Right atrium auricular region (tissue), 2 donors: ENCODE results near the gene MYMX. TPM values are rescaled to one million over a fixed set of nuclear protein-coding genes. Genes with fewer than 3 reads are reported as not detected.

Experiments used
- DNase-seq: peaks from one replicate; pipeline ENCODE4 v3.0.0-alpha.2; 2019; ENCODE audit warnings: low spot score
- H3K27ac ChIP-seq, 2 donors: fragments of 200-600 bp; sonication (generic); 1 replicate in 1 of 2; 2 replicates in 1 of 2; pipeline ENCODE4 v1.5.1; 2016 to 2019
- H3K27me3 ChIP-seq, 2 donors: fragments of 200-600 bp; sonication (generic); one replicate each; pipeline versions ENCODE4 v1.5.1 to v1.6.0; 2017 to 2019
- H3K36me3 ChIP-seq: fragments of 200-600 bp; sonication (generic); one replicate; pipeline ENCODE4 v1.5.1; 2016
- H3K4me1 ChIP-seq, 2 donors: fragments of 200-600 bp; sonication (generic); one replicate each; pipeline versions ENCODE4 v1.5.1 to v1.6.0; 2017 to 2019
- H3K4me3 ChIP-seq, 2 donors: fragments of 200-600 bp; sonication (generic); 1 replicate in 1 of 2; 2 replicates in 1 of 2; pipeline ENCODE4 v1.5.1; 2017 to 2019; ENCODE audit warnings: mild to moderate bottlenecking in 1 of 2, moderate library complexity in 1 of 2
- H3K9me3 ChIP-seq, 2 donors: fragments of 200-600 bp; sonication (generic); one replicate each; pipeline ENCODE4 v1.5.1; 2019
- CTCF ChIP-seq, 2 donors: fragments of 200-600 bp; sonication (generic); IDR thresholded peaks; one replicate each; pipeline ENCODE4 v1.5.1; 2019; ENCODE audit warnings: antibody characterized with exemption in 2 of 2
- total RNA-seq, 2 donors: library from RNA; depleted of rRNA; stranded (reverse); fragments of >200 nt; gene quantifications; one replicate each; pipeline ENCODE4 v1.1.0, GENCODE V29; 2016

Gene MYMX
- total RNA-seq, 2 donors from 2014 or later, result not detected

DNA sequence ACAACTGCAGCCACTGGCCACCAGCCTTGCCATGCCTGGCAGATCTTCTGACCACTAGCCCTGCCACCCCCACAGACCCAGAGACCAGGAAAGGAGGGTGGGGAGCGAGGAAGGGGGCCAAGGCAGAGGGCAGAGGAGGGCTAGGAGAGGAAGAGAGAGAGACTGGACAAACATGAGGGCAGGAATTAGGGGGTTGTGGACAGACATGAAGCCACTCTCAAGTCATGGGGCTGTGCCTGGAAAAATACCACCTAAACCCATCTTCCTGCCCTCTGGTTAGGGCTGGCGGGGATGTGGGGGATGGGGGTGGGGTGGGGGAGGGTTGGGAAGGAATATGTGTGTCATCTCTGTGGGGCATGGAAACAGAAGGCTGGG is 5.2 kb downstream of the MYMX start:
- no peak for TF ChIP-seq CTCF (IDR thresholded peaks at IDR 0.05)
- peak overlapping the region; percentile 98 for H3K27ac ChIP-seq
- H3K4me1 ChIP-seq, result peaks cover 0 to 91% of the 10 kb centered on the region in 2 donors
- H3K27me3 ChIP-seq, result no peaks in the 10 kb centered on the region
- peak overlapping the region; percentile 18 to 67 for H3K4me3 ChIP-seq
- H3K9me3 ChIP-seq, result no peaks in the 10 kb centered on the region
- DNase-seq, result no peak
- no peaks in the 10 kb centered on the region for H3K36me3 ChIP-seq

DNA sequence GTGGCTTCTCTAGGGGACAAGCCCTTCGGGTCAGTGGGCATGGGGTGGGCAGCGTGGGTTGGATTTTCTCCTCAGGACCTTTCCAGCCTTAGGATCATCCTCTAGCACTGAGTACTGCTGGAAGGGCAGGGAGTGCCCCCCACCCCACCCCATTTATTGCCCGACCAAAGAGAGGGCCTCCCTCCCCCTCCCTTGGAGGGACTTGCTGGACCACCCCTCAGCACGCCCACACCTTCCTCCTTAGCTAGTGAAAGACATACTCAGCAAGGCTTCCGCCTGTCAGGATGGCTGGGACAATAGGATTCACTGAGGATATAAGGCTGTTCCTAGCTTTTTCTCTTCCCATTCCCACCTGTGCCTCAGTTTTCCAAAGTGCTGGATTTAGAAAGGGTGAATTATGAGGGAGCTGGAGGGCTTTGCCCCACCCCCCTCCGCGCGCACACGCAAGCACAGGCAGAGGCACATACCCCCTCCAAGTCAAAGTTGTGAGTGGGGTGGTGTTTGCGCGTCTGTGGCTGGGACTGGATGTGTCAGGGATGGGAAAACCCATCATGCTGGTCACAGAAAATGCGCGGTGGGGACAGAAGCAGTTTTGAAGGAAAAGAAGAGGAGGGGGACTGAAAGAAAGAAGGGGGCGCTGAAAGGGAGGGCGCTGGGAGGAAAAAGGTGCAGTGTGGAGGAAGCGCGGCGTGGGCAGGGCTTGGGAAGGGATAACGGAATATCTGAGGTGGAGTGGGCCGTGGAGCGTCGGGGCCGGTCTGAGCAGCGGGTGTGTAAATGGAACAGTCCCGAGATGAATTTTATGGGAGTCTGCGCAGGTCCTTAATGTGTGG is 6.0 kb downstream of the MYMX start:
- no peak for DNase-seq
- no peaks in the 10 kb centered on the region for H3K9me3 ChIP-seq
- H3K4me3 ChIP-seq, result peak overlapping the region; percentile 55 to 67
- TF ChIP-seq CTCF (IDR thresholded peaks at IDR 0.05), result no peak
- no peaks in the 10 kb centered on the region for H3K27me3 ChIP-seq
- no peaks in the 10 kb centered on the region for H3K36me3 ChIP-seq
- peaks cover 0 to 91% of the 10 kb centered on the region in 2 donors for H3K4me1 ChIP-seq
- H3K27ac ChIP-seq, result peak overlapping the region; percentile 98

- Histone ChIP-seq H3K4me1 (peaks cover 0 to 91% of the 10 kb centered on the region in 2 donors), H3K27me3 (no peaks in the 10 kb centered on the region), H3K36me3 (no peaks in the 10 kb centered on the region), H3K27ac (peak within 1 kb of the TSS; percentile 98), H3K4me3 (peak within 1 kb of the TSS; percentile 55 to 67), H3K9me3 (no peaks in the 10 kb centered on the region)
- peak in 1 of 2 donors; percentile 35 for TF ChIP-seq CTCF (IDR thresholded peaks at IDR 0.05)
- DNase-seq, result no peak
Observed at GRCh38 chr6:44223319-44224028, 6.7 kb downstream of the MYMX start, which contains the start of gene SLC29A1. TSS of gene SLC29A1 (plus strand) at chr6:44223595. CDS start at chr6:44227314, 3,719 bp downstream.

DNA sequence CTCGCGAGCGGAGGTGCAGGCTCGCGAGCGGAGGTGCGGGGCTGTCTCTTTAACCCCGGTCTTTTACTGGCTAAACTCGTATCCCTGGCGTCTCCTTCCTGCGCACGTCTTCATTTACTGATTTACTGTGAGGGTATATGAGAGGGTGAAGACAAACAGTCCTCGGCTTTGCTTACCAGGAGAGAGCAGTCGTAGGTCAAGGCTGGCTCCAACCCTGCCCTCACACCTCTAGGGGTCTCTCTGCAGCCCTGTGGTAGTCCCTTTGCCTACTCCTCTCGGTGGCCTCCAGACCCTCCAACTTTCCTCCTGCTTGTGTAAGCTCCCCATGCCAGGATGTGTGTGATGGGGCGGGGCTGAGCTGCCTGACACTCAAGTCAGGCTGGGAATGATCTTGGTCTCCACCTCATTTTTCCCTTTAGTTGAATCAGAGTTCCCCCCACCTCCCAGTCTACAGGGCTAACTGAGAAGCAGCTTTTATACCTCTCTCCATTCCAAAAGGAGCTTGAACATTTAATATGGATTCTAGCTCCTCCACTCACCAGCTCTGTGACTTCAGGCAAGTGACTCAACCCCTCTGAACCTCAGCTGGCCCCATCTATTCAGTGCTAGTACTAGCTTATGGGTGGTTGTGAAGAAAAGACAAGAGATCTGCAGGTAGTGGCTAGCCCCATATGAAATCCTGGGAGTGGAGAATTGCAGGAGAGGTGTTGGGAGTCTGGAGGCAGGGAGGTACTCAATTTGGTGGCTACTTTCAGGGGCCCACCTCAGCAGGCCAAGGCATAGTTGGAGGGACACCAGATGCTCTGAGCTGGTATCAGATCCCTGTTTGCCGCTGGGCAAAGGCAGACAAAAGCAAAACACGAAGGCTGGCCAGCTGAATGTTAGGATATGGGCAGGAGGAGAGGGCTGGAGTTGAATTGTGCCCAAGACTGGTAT is 7.6 kb downstream of the MYMX start:
- no peak for DNase-seq
- peak overlapping the region; percentile 98 for H3K27ac ChIP-seq
- H3K9me3 ChIP-seq, result no peaks in the 10 kb centered on the region
- TF ChIP-seq CTCF (IDR thresholded peaks at IDR 0.05), result no peak
- no peaks in the 10 kb centered on the region for H3K27me3 ChIP-seq
- H3K36me3 ChIP-seq, result peaks cover under 1% of the 10 kb centered on the region
- peaks cover 0 to 92% of the 10 kb centered on the region in 2 donors for H3K4me1 ChIP-seq
- peak overlapping the region; percentile 55 to 67 for H3K4me3 ChIP-seq

DNA sequence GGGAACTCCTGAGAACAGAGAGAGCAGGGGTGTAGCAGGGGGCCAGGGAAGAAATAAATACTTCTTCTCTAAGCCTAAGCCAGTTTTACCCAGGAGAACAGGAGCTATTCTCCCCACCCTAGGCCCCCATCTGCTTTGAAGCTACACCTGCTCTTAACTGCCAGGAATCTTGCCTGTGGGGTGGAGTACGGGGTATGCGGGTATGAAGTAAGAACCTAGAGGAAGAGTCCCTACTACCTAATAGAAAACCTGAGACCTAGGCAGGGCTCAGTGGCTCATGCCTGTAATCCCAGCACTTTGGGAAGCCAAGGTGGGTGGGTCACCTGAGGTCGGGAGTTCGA is 8.2 kb downstream of the MYMX start:
- DNase-seq, result no peak
- no peaks in the 10 kb centered on the region for H3K9me3 ChIP-seq
- H3K36me3 ChIP-seq, result peaks cover 7% of the 10 kb centered on the region
- TF ChIP-seq CTCF (IDR thresholded peaks at IDR 0.05), result no peak
- H3K4me1 ChIP-seq, result peaks cover 0 to 93% of the 10 kb centered on the region in 2 donors
- H3K27me3 ChIP-seq, result no peaks in the 10 kb centered on the region
- H3K27ac ChIP-seq, result peak overlapping the region; percentile 98
- H3K4me3 ChIP-seq, result no peak overlapping the region
